Measurements from ENCODE around the gene MCF2L2. TPM values are rescaled to one million over a fixed set of nuclear protein-coding genes. Genes with fewer than 3 reads are reported as not detected.

The MCF2L2 gene
- total and polyA plus RNA-seq, 7 donors, result 0.99 to 5.0 (median 4.0) TPM; not detected in 1

DNA sequence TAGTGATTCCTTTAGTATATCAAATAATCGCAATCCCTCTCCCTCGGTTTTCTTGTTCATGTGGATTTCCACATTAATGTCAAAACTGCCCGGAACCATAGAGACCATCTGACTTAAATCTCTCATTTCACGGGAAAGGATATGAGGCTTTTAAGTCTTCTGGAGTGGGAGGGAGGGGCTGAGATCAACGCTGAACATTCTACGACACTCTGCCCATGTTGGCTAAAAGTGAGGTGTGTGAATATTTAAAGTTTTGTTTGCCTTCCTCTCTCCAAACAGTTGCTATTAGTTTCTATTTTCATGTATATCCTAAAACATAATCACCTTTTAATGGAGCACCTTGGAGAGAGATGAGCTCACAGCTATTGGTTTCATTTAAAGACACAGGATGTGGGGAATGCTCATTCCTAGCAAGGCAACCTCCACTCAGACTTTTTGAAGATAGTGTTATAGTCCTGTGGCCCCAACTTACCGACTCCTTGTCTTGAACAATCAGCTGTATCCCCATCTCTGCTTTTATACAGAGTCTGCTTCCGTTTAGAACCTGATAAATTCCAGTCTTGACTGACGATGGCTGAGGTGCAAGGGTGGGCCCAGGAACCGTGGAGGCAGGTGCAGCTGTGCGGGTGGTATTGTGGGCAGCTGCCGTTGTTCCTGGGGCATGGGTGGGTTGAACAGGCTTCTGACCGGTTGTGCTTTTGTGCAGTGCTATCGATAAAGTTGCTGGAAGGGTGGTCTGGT lies 275.0 kb downstream of the MCF2L2 start:
- intact Hi-C loops (cut with DNase I), result no loop called here
- DNase-seq, result no peak

DNA sequence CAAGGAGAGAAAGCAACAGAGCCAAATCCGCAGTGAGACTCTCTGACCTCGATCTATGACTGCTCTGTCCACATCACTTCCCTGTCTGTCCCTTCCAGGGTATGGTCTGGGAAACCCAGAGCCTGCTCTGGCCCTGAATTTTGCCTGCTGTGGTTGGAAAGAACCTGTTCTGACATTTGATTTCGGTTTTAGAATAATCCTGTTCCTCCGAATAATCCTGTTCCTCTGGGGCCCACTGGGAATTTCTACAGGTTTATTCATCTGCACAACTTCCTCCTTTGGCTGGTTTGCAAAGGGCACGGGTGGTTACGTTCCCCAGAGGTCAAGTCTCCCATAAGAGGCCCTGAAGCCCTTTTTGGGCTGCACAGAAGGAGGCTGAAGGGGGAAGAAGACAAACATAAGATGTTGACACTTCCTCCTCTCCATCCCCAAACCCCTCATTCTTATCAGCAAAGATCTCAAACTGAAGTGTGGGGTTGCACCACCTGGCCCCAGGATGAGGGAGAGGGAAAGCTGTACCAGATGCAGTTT lies 276.5 kb downstream of the MCF2L2 start:
- Histone ChIP-seq H3K9me3 (no peaks in the 10 kb centered on the region), H3K27me3 (no peaks in the 10 kb centered on the region), H3K4me3 (no peak overlapping the region), H3K27ac (no peak overlapping the region), H3K36me3 (no peaks in the 10 kb centered on the region), H3K4me1 (no peaks in the 10 kb centered on the region)
- TF ChIP-seq POLR2A (IDR thresholded peaks at IDR 0.05) (no peak), POLR2AphosphoS5 (IDR thresholded peaks at IDR 0.05) (no peak)
- 59 to 61% methylated on average over 6 of the region's 6 CpGs for WGBS, 2 donors
- DNase-seq, result no peak
- intact Hi-C loops (cut with DNase I), result no loop called here

More for the DNA sequence above, 275.0 kb downstream of the MCF2L2 start:
- TF ChIP-seq EP300 (IDR thresholded peaks at IDR 0.05), result no peak
- no peak for TF ChIP-seq POLR2A (IDR thresholded peaks at IDR 0.05)
- TF ChIP-seq, protein P1, sequence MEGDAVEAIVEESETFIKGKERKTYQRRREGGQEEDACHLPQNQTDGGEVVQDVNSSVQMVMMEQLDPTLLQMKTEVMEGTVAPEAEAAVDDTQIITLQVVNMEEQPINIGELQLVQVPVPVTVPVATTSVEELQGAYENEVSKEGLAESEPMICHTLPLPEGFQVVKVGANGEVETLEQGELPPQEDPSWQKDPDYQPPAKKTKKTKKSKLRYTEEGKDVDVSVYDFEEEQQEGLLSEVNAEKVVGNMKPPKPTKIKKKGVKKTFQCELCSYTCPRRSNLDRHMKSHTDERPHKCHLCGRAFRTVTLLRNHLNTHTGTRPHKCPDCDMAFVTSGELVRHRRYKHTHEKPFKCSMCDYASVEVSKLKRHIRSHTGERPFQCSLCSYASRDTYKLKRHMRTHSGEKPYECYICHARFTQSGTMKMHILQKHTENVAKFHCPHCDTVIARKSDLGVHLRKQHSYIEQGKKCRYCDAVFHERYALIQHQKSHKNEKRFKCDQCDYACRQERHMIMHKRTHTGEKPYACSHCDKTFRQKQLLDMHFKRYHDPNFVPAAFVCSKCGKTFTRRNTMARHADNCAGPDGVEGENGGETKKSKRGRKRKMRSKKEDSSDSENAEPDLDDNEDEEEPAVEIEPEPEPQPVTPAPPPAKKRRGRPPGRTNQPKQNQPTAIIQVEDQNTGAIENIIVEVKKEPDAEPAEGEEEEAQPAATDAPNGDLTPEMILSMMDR (IDR thresholded peaks at IDR 0.05), result no peak
- TF ChIP-seq POLR2AphosphoS5 (IDR thresholded peaks at IDR 0.05), result no peak
- Histone ChIP-seq H3K27ac (no peak overlapping the region), H3K4me1 (no peaks in the 10 kb centered on the region), H3K9me3 (no peaks in the 10 kb centered on the region), H3K4me3 (no peak overlapping the region), H3K27me3 (no peaks in the 10 kb centered on the region), H3K36me3 (no peaks in the 10 kb centered on the region)
- WGBS, 2 donors, result 90 to 93% methylated on average over 14 of the region's 14 CpGs

DNA sequence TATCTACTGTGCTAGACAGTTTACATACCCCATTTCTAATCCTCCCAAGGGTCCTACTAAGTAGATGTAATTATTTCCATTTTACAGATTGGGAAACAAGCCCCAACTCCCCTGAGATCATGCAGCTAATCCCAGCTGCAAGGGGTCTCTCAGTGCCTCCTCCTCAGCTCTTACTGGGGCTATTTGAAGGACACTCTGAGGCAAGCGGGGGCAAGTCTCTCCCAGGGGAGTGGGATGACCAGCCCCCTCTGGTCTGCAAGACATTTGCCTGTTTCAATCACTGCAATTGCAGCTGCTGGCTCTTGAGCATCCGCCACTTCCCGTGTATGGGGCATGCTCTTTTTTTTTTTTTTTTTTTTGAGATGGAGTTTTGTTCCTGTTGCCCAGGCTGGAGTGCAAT lies 277.3 kb downstream of the MCF2L2 start:
- 94 to 95% methylated on average over 3 of the region's 3 CpGs for WGBS, 2 donors

DNA sequence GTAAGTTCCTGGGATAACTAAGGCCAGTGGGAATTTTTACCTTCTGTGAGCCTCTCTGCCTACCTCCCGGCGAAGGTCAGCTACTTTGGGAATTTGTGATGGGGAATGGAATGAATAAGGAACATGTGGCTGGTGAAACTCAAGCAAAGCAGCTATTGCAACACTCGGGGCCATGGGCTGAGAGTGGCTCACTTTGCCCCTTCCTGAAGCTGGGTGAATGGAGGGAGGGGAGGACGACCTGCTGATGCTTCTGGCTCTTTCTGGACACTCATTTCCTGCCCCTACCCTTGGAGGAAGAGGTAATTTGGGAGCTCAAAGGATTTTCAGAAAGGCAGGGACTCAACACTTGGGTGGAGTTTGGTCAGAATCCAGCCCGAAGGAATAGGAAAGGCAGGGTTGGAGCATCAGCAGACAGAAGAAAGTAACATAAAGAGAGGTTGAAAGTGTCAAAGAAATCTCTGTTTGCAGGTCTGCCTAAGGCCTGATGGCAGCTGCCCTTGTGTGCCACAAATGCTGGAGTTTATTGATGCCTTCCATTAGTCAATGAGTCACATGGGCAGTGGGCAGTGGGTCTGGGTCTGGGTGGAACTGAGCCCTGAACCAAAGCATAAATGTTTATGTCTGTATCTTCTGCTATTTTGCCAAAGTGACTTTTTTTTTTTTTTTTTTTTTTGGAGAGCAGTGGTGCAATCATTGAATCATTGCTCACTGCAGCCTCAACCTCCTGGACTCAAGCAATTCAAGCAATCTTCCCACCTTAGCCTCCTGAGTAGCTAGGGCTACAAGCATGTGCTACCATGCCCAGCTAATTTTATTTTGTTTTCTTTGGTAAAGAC lies 278.3 kb downstream of the MCF2L2 start:
- intact Hi-C loops (cut with DNase I), result no loop called here
- Histone ChIP-seq H3K36me3 (no peaks in the 10 kb centered on the region), H3K9me3 (no peaks in the 10 kb centered on the region), H3K27ac (no peak overlapping the region), H3K4me3 (no peak overlapping the region), H3K4me1 (no peaks in the 10 kb centered on the region), H3K27me3 (no peaks in the 10 kb centered on the region)
- DNase-seq, result no peak
- TF ChIP-seq, protein P1 (IDR thresholded peaks at IDR 0.05), result no peak
- TF ChIP-seq EP300 (IDR thresholded peaks at IDR 0.05) (no peak), POLR2A (IDR thresholded peaks at IDR 0.05) (no peak), POLR2AphosphoS5 (IDR thresholded peaks at IDR 0.05) (no peak)
- 63 to 75% methylated on average over 5 of the region's 5 CpGs for WGBS, 2 donors

More for the DNA sequence above, 277.3 kb downstream of the MCF2L2 start:
- intact Hi-C loops (cut with DNase I), result no loop called here
- H3K4me1 ChIP-seq, result no peaks in the 10 kb centered on the region
- no peaks in the 10 kb centered on the region for H3K36me3 ChIP-seq
- no peak for TF ChIP-seq POLR2AphosphoS5 (IDR thresholded peaks at IDR 0.05)
- TF ChIP-seq, protein P1 (IDR thresholded peaks at IDR 0.05), result no peak
- no peak for TF ChIP-seq POLR2A (IDR thresholded peaks at IDR 0.05)
- no peak for TF ChIP-seq EP300 (IDR thresholded peaks at IDR 0.05)
- H3K27me3 ChIP-seq, result no peaks in the 10 kb centered on the region
- no peaks in the 10 kb centered on the region for H3K9me3 ChIP-seq
- no peak overlapping the region for H3K27ac ChIP-seq
- no peak overlapping the region for H3K4me3 ChIP-seq
- no peak for DNase-seq

DNA sequence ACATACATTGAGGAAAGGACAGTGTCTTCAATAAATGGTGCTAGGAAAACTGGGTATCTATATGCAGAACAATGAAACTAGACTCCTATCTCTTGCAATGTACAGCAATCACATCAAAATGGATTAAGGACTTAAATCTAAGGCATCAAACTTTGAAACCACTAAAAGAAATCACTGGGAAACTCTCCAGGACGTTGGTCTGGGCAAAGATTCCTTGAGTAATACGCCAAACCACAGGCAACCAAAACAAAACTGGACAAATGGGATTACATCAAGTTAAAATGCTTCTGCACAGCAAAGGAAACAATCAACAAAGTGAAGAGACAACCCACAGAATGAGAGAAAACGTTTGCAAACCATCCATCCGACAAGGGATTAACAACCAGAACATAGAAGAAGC lies 280.4 kb downstream of the MCF2L2 start:
- H3K27ac ChIP-seq, result no peak overlapping the region
- DNase-seq, result no peak
- H3K4me1 ChIP-seq, result no peaks in the 10 kb centered on the region
- no peaks in the 10 kb centered on the region for H3K36me3 ChIP-seq
- H3K9me3 ChIP-seq, result no peaks in the 10 kb centered on the region
- H3K4me3 ChIP-seq, result no peak overlapping the region
- TF ChIP-seq POLR2AphosphoS5 (IDR thresholded peaks at IDR 0.05) (no peak), EP300 (IDR thresholded peaks at IDR 0.05) (no peak), POLR2A (IDR thresholded peaks at IDR 0.05) (no peak)
- TF ChIP-seq, protein P1 (IDR thresholded peaks at IDR 0.05), result no peak
- intact Hi-C loops (cut with DNase I), result no loop called here
- H3K27me3 ChIP-seq, result no peaks in the 10 kb centered on the region
- WGBS, 2 donors, result 67 to 69% methylated on average over 4 of the region's 4 CpGs
